Stimulated activated effector memory CD8-positive, alpha-beta T cell treated with anti-CD3 and anti-CD28 coated beads, Interleukin-12 subunit alpha, Interleukin-12 subunit beta, amount 100 ng/mL, for 72 hours (primary cell): ENCODE data around the gene SH3GLB2.
A peak's percentile ranks its signal among the peaks of the same experiment; 100 is the strongest.
"Not testable (repeated sequence)": the region's sequence is repeated elsewhere in the genome, so short reads cannot be mapped to it uniquely, and the experiment has no call there.

Experiments used
- ATAC-seq: fragments of 150-1000 bp; cut with Tn5 transposase; 2 replicates; pipeline ENCODE4 v1.10.0; 2021
- DNase-seq, 2 donors: peaks; one replicate each; pipeline ENCODE4 v3.0.0; 2021 to 2022; ENCODE audit warnings: low spot score in 2 of 2
- H3K27ac Mint-ChIP-seq: one replicate; pipeline ENCODE4 v1.8.0; 2022; ENCODE audit warnings: mild to moderate bottlenecking, mixed read lengths
- H3K36me3 Mint-ChIP-seq: one replicate; pipeline ENCODE4 v1.8.0; 2022; ENCODE audit warnings: mild to moderate bottlenecking, mixed read lengths
- H3K4me1 Mint-ChIP-seq: one replicate; pipeline ENCODE4 v1.8.0; 2022; ENCODE audit warnings: mixed read lengths
- H3K4me3 Mint-ChIP-seq: one replicate; pipeline ENCODE4 v1.8.0; 2022; ENCODE audit warnings: mild to moderate bottlenecking, mixed read lengths
- H3K9me3 Mint-ChIP-seq: one replicate; pipeline ENCODE4 v1.8.0; 2022; ENCODE audit warnings: mixed read lengths

The SH3GLB2 gene

DNA sequence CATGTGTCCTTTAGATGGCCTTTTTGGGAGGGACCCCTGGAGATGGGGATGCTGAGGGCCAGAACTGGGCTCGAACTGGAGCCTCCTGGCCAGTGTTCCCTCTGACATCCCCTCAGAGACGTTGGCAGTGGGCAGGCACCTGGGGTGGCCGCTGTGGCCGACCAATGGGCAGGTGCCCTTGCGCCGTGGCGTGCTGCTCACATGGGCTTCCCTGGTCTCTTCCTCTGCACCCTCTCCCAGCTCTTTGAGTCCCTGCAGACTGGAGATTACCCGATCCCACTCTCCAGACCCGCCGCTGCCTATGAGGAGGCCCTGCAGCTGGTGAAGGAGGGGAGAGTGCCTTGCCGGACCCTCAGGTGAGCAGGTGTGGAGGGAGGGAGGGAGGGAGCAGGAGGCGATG lies 32.9 kb upstream of the SH3GLB2 start:
- Mint-ChIP-seq H3K36me3 (peaks cover 70% of the 10 kb centered on the region), H3K4me3 (no peak overlapping the region), H3K27ac (no peak overlapping the region), H3K9me3 (no peaks in the 10 kb centered on the region), H3K4me1 (no peaks in the 10 kb centered on the region)
- DNase-seq (no peak), ATAC-seq (no peak)

DNA sequence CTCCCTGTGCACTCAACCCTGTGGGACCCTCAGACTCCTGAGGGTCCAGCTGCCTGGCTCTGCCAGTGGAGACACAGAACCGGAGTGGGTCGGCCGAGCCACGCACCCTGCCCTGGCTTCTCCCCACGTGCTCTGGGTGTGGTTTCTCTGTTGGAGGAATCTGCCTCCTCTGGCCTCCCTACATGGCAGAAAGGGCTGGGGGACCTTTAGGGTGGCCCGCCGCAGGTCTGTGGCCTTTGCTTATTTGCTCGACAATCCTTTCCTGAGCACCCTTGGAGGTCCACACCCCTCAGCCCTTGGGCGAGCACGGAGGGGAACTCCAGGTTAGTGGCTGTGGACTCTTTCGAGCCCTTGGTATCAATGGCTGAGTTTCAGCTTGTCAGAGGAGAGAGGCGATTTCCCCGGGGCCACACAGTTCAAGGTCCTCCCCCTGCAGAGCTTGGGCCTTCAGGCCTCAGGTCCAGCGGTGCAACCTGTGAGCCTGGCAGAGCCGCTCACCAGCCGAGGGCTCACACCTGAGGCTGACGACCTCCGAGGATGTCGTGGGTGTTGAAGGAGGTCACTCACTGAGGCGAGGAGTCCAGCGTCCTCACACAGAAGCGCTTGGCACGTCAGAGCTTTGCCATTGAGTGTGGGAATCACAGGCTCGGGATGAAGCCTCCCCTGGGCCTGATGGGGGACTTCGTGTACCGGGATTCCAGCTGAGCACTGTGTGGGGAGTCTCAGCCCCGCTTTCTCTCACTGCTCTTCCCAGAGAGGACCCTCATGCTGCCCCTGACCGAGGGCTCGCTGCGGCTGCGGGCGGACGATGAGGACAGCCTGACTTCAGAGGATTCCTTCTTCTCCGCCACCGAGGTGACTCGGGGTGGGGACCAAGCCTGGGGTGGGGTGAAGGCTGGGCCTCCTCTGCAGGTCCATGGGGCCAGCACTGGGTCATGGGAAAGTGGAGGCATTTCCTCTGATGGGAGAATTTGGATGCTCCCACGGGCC lies 32.0 kb upstream of the SH3GLB2 start:
- no peaks in the 10 kb centered on the region for H3K9me3 Mint-ChIP-seq
- H3K36me3 Mint-ChIP-seq, result peaks cover 70% of the 10 kb centered on the region
- DNase-seq (no peak), ATAC-seq (no peak)
- H3K27ac Mint-ChIP-seq, result no peak overlapping the region
- no peaks in the 10 kb centered on the region for H3K4me1 Mint-ChIP-seq
- H3K4me3 Mint-ChIP-seq, result no peak overlapping the region

DNA sequence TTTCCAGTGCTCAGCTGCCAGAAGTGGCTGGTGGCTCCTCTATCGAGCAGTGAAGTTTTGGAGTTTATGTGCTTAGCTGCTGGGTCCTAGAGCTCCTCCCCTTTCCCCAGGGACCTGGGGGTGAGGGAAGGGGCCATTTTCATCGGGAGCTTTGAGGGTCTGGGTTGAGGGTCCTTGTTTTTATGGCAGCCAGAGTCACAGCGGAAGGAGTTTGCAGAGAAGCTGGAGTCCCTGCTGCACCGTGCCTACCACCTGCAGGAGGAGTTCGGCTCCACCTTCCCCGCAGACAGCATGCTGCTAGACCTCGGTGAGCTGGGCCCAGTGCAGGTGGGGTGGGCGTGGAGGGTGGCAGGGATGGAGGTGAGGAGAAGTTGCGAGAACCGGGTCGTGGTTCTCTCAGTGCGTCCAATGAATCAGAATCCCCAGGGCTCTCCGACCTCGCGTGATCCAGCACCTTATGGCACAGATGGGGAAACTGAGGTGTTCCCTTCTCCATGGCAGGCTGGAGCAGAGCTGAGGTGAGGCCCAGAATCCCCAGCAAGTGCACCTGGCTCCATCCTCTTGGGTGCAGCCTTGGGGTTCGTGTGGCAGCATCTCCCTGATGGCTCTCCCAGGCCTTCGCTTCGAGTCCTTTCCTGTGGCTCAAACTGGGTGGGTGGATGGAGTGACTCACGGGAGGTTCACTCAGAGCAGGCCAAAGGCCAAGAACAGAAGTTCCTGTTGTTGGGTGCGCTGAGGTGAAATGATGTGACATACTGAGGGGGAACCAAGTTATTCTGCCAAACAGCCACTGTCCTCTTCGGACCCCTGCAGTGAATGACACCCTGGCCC lies 31.0 kb upstream of the SH3GLB2 start:
- peaks cover 70% of the 10 kb centered on the region for H3K36me3 Mint-ChIP-seq
- H3K4me1 Mint-ChIP-seq, result no peaks in the 10 kb centered on the region
- H3K9me3 Mint-ChIP-seq, result no peaks in the 10 kb centered on the region
- no peak overlapping the region for H3K27ac Mint-ChIP-seq
- ATAC-seq (peak; percentile 19), DNase-seq (no peak)
- H3K4me3 Mint-ChIP-seq, result no peak overlapping the region

DNA sequence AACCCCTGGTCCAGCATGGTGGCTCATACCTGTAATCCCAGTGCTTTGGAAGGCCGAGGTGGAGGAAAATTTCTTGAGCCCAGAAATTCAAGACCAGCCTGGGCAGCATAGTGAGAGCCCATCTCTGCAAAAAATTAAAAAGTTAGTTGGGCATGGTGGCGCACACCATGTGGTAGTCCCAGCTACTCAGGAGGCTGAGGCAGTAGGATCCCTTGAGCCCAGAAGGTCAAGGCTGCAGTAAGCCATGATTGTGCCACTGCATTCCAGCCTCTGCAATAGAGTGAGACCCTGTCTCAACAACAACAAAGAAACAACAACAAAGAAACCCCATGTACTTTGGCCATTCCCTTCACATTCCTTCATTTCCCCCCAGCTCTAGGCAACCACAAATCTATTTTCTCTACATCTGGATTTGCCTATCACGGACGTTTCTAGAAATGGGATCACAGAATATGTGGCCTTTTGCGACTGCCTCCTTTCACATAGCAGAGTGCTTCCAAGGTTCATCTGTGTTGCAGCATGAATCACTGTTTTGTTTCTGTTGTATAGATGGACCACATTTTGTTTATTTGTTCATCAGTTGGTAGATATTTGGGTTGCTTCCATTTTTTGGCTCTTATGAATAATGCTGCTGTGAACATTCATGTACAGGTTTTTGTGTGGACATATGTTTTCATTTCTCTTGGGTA lies 26.2 kb upstream of the SH3GLB2 start:
- H3K27ac Mint-ChIP-seq, result no peak overlapping the region
- peaks cover 84% of the 10 kb centered on the region for H3K36me3 Mint-ChIP-seq
- DNase-seq (no peak), ATAC-seq (no peak)
- no peaks in the 10 kb centered on the region for H3K4me1 Mint-ChIP-seq
- H3K4me3 Mint-ChIP-seq, result no peak overlapping the region
- no peaks in the 10 kb centered on the region for H3K9me3 Mint-ChIP-seq

DNA sequence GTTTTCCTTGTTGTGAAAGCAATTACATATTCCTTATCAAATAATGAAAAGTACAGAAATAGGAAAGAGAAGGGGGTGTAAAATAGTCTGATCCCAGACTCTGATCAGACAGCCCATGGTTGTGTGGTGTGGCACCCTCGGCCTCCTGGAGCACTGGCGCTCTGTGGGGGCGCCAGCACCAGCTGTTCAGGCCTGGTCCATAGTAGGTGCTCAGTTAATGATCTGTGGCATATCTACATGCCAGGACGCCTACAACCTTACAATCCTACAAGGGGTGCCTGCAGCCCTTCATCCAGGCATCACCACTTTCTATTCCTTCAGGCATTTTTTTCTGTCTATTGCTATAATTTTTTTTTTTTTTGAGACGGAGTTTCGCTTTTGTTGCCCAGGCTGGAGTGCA lies 24.9 kb upstream of the SH3GLB2 start:
- no peak for ATAC-seq
- Mint-ChIP-seq H3K9me3 (no peaks in the 10 kb centered on the region), H3K4me1 (no peaks in the 10 kb centered on the region), H3K36me3 (peaks cover 85% of the 10 kb centered on the region), H3K27ac (no peak overlapping the region), H3K4me3 (no peak overlapping the region)
- DNase-seq, result no peak

DNA sequence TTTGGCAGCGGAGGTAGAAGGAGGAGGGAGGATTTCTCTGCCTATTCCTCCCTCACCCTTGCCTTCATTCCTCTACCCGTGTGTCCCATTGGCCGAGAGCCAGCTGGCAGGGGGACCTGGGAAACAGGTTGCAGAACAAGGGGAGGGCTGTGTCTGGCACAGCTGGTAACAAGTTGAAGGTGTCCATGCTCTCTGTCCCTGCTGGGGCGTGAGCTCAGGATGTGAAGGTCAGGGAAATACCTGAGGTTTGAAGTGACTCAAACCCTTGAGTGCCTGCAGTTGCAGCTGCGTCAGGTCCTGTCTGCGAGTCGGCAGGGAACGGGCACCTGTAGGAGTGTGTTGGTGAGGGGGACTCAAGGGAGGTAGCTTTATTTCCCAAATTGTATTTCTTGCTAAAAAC lies 24.5 kb upstream of the SH3GLB2 start:
- Mint-ChIP-seq H3K9me3 (no peaks in the 10 kb centered on the region), H3K4me1 (no peaks in the 10 kb centered on the region), H3K4me3 (no peak overlapping the region), H3K36me3 (peaks cover 85% of the 10 kb centered on the region), H3K27ac (no peak overlapping the region)
- DNase-seq, result no peak
- ATAC-seq, result no peak

DNA sequence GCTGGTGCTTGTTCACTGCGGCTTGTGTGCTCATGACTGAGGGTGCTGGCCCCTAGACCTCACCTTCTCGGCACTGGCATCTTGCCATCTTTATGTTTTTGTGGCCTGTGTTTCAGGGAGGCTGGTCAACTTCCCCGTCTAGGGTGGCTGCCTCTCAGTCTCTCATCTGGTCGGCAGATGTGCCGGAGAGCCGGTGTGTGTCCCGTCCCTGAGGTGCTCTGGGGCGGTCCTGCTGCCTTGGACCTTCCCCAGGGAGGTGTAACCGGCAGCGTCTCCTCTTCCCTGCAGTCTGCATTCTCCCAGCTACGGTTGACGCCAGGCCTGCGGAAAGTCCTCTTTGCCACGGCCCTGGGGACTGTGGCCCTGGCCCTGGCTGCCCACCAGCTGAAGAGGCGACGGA lies 13.9 kb upstream of the SH3GLB2 start:
- Mint-ChIP-seq H3K4me3 (no peak overlapping the region), H3K4me1 (peaks cover 26% of the 10 kb centered on the region), H3K9me3 (no peaks in the 10 kb centered on the region), H3K27ac (peak overlapping the region; percentile 21), H3K36me3 (peaks cover 65% of the 10 kb centered on the region)
- ATAC-seq, result no peak
- DNase-seq, result no peak

DNA sequence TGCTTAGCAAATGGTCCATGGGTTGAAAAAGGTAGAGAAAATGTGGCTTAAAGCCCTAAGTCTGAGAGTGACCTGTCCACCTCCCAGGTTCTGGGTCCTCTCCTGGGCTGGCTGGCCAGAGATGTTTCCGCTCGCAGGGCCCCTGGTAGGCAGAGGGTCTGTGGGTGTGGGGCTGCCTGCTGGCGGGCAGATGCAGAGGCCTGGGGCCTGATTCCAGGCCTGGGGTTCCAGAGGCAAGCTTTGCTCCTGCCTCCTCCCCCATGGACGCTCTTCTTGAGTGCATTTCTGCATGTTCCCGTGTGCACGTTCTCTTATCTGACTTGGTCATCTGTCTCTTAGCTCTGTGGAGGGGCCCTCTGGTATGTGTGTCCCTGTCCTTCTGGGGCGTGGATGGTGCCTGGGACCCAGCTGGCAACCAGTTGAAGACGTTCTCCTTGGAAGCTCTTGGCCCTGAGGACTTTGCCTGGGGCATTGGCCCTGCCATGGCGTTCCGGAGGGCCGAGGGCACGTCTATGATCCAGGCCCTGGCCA lies 12.0 kb upstream of the SH3GLB2 start:
- ATAC-seq (no peak), DNase-seq (no peak)
- Mint-ChIP-seq H3K27ac (peak overlapping the region; percentile 43), H3K4me1 (peaks cover 38% of the 10 kb centered on the region), H3K36me3 (peaks cover 52% of the 10 kb centered on the region), H3K4me3 (no peak overlapping the region), H3K9me3 (no peaks in the 10 kb centered on the region)

DNA sequence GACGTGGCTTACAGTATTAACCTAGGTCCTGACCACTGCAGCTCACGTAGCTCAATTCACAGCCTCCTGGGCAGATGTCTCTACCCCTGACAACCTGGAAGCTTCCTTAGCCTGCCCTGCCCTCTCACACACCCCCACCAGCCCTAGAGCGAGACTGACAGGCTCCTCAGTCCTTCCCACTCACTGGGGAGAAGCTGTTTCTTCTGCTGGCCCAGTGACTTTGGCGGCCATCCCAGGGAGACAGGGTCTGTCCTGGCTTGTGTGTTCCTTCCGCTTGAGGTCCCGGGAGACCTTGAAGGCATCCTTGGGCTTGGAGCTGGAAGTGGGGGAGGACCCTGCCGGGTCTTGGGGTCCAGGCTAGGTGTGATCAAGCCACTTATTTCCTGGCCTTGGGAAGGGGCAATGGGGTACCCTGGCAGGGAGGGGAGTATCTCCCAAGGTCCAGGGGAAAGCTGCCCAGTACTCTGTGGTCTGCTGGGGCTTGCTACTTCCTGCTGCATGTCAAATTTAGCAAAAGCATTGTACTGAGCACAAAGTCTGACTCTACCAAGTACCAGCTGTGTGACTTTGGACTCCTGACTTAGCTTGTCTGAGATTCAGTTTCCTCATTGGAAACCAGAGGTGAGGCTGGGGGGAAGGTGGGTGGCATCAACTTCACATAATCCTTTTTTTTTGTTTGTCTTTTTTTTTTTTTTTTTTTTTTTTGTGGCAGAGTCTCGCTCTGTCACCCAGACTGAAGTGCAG lies 10.2 kb upstream of the SH3GLB2 start:
- Mint-ChIP-seq H3K9me3 (no peaks in the 10 kb centered on the region), H3K4me3 (peak overlapping the region; percentile 94), H3K27ac (peak overlapping the region; percentile 32), H3K36me3 (peaks cover 33% of the 10 kb centered on the region), H3K4me1 (peaks cover 38% of the 10 kb centered on the region)
- DNase-seq (no peak), ATAC-seq (no peak)

DNA sequence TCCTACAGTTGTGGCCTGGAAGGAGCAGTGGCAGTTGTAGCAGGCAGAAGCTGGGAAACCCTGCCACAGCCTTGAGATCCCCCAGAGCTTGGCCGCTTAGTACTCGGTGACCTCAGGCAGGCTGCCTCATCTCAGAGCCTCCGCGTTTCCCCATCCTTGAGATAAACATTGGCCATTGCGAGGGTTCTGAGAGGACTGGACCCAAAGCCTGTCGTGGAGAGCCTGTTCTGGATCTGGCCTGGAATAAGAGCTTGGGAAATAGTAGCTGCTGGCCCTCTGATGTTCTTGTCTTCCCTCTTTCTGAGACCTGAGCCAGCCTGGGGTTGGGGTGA lies 9.6 kb upstream of the SH3GLB2 start:
- DNase-seq (no peak), ATAC-seq (no peak)
- peak overlapping the region; percentile 93 for H3K27ac Mint-ChIP-seq
- H3K4me3 Mint-ChIP-seq, result peak overlapping the region; percentile 94
- H3K9me3 Mint-ChIP-seq, result no peaks in the 10 kb centered on the region
- peaks cover 38% of the 10 kb centered on the region for H3K4me1 Mint-ChIP-seq
- peaks cover 28% of the 10 kb centered on the region for H3K36me3 Mint-ChIP-seq

DNA sequence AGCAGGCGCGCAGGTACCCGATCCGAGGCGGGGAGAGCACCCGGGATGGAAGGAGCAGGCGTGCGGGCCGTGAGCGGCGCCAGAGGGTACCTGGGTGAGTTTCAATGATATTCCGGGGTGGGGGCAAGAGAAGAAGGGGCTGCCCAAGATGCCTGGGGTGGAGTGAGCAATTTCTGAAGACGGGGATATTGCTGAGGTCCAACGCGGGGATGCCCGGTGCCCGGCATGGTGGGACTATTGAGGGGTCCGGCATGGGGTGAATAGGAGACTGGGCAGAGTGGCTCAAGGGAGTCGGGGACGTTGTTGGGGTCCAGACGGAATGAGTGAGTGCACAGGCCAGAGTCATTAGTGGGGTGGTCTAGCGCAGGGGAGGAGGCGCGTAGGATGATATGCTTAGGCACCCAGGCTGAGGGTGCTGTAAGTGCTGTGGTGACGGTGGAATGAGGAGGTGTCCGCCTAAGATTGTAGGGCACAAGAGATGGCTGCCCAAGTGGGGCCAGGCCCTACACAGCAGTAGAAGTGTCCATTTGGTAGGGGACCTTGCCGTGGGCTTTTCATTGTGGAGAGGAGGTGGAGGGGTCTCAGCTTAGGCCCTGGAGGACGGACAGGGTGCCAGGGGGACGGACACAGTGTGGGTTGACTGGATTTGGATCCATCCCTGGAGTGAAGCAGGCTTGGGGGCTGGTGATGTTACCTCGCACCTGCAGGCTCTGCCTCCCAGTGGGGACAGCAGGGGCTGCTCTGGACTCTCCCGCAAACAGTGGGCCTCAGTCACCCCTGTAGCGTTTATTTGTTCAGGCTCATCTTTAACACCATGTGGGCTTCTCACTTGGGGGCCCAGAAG lies 9.0 kb upstream of the SH3GLB2 start:
- H3K27ac Mint-ChIP-seq, result peak overlapping the region; percentile 93
- H3K36me3 Mint-ChIP-seq, result peaks cover 22% of the 10 kb centered on the region
- H3K4me3 Mint-ChIP-seq, result peak overlapping the region; percentile 94
- H3K4me1 Mint-ChIP-seq, result peaks cover 38% of the 10 kb centered on the region
- DNase-seq, result no peak
- H3K9me3 Mint-ChIP-seq, result no peaks in the 10 kb centered on the region
- no peak for ATAC-seq

DNA sequence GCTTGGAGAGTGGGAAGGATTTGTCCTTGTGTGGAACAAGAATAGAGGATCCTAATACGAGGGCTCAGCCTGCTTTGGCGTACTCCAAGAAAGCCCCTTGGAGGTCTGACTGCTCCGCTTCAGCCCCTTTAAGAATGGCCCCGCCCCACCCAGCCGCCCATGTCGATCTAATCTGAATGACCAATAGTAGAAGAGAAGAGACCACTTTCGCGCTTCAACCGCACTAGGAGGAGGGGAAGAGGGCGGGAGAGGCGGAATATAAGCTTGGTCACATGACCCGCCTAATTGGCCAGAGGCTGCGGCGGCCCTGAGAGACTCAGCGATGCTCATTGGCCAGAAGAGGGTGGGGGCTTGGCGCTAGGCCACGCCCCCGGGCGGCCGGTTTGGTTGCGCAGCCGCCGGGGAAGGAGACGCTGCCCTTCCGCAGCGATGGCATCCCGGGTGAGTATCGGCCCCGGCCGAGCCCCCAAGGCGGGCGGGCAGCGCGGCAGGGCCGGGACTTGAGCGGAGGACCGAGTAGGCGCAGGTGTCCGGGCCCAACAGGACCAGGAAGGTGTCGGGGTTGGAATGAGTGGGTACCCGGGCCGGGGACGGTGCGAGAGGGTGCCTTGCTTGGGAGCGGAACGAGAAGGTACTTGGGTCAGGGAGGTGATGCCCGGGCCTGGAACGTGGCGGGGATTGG lies 8.3 kb upstream of the SH3GLB2 start, which contains the start of gene MIGA2:
Gene MIGA2 (plus strand): TSS at position 386 of the 682 bp plus-strand sequence. CDS start 3,969 bp downstream, outside the sequence.
- H3K4me3 Mint-ChIP-seq, result peak within 1 kb of the TSS; percentile 94
- H3K27ac Mint-ChIP-seq, result peak within 1 kb of the TSS; percentile 93
- H3K4me1 Mint-ChIP-seq, result peaks cover 38% of the 10 kb centered on the region
- H3K9me3 Mint-ChIP-seq, result no peaks in the 10 kb centered on the region
- DNase-seq (peak; percentile 83 to 95), ATAC-seq (peak; percentile 98)
- peaks cover 14% of the 10 kb centered on the region for H3K36me3 Mint-ChIP-seq

DNA sequence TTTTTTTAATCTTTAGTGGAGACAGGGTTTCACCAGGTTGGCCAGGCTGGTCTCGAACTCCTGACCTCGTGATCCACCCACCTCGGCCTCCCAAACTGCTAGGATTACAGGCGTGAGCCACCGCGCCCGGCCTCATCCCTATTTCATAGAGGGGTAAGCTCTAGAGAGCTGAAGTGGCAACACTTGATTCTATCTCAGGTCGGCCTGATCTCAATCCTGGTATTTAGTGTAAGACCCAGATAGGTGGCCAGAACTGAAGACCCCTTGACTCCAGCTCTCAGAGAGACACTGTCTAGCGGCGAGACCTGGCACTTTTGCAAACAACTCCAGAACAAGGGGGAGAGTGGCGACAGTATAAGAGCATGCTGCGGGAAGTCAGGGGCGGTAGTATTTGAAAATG lies 7.7 kb upstream of the SH3GLB2 start:
- not testable (repeated sequence) for H3K9me3 Mint-ChIP-seq, DNase-seq, H3K36me3 Mint-ChIP-seq
- Mint-ChIP-seq H3K27ac (peak overlapping the region; percentile 93), H3K4me1 (peaks cover 38% of the 10 kb centered on the region), H3K4me3 (peak overlapping the region; percentile 94)
- peak; percentile 1 for ATAC-seq
